ENCODE measurements around the gene CHFR.
A peak's percentile ranks its signal among the peaks of the same experiment; 100 is the strongest.
"Not testable (repeated sequence)": the region's sequence is repeated elsewhere in the genome, so short reads cannot be mapped to it uniquely, and the experiment has no call there.

The CHFR gene, protein sequence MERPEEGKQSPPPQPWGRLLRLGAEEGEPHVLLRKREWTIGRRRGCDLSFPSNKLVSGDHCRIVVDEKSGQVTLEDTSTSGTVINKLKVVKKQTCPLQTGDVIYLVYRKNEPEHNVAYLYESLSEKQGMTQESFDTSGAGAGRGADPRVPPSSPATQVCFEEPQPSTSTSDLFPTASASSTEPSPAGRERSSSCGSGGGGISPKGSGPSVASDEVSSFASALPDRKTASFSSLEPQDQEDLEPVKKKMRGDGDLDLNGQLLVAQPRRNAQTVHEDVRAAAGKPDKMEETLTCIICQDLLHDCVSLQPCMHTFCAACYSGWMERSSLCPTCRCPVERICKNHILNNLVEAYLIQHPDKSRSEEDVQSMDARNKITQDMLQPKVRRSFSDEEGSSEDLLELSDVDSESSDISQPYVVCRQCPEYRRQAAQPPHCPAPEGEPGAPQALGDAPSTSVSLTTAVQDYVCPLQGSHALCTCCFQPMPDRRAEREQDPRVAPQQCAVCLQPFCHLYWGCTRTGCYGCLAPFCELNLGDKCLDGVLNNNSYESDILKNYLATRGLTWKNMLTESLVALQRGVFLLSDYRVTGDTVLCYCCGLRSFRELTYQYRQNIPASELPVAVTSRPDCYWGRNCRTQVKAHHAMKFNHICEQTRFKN

DNA sequence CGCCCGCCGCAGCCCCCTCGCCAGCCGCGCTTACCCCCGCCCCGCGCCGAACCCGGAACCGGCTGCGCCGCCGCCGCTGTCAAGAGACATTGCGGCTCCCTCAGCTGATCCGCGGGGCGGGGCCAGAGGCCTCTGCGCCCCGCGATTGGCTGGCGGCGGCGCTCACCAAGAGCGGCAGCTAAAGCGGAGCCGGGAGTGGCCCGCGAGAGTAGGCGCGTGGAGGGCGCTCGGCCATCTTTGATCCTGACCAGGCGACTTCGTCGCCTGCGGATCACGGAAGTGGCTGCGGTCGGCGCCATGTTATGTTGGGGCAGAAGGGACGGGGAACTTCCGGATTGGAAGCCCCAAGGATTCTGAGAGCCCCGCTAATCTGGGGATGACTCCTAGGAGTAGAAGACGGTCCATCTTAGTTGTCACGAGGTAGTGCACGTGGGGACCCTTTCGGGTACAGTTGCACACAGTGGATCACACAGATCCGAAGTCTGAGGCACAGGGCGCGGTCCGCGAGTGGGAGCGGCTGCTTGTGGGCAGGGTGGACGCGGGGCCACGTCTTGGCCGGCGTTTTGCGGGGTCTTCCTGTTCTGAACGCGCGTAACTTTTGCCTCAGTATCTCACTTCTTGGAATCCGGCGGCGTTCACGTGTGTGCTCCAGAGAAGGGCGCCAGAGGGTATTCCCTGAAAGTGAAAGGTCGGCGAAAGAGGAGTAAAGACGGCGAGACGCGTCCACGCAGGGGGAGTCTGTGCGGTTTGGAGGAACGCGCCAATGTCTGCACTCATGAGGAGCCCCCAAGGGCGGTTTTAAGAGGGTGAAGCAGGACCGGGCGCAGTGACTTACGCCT lies at the start of gene CHFR:
TSS of gene CHFR (minus strand) at position 93 of the 839 bp plus-strand sequence. CDS start 277 bp downstream, outside the sequence.
- DNase-seq (ENCODE audit: low read depth), result peak; percentile 87

- not testable (repeated sequence) for DNase-seq (ENCODE audit: low read depth)
These were observed 49.5 kb upstream of the CHFR start for GRCh38 chr12:132936921-132937320.

GRCh38 chr12:132936163-132936562 lies 48.8 kb upstream of the CHFR start:
- DNase-seq (ENCODE audit: low read depth), result no peak

DNA sequence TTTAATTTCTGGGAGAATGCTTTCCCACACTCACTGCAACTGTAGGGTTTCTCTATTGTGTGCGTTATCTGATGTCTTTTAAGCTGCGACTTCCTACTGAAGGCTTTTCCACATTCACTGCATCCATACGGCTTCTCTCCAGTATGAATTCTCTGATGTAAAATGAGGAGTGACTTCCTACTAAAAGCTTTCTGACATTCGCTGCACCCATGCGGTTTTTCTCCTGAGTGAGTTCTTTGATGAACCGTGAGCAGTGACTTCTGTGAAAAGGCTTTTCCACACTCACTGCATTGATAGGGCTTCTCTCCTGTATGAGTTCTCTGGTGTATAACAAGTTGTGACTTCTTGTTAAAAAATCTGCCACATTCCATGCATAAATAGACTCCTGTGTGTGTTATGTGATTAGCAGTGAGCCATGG lies 39.0 kb upstream of the CHFR start:
- no peak for DNase-seq (ENCODE audit: low read depth)

DNA sequence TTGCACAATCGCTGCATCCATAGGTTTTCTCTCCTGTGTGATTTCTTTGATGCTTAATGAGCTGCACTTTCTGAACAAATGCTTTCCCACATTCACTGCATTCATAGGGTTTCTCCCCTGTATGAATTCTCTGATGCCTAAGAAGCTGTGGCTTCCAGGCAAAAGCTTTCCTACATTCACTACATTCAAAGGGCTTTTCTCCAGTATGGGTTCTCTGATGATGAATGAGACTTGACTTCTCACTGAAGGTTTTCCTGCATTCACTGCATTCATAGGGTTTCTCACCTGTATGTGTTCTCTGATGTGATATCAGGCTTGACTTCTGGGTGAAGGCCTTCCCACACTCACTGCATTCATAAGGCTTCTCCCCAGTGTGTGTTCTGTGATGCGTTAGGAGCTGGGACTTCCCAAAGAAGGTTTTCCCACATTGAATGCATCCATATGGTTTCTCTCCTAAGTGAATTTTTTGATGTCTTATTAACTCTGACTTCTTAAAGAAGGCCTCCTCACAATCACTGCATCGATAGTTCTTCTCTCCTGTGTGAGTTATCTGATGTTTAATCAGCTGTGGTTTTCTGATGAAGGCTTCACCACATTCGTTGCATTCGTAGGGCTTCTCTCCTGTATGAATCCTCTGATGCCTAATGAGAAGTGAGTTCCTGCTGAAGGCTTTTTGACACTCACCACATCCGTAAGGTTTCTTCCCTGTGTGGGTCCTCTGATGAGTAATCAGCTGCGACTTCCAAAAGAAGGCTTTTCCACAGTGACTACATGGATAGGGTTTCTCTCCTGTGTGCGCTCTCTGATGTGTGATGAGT lies 38.4 kb upstream of the CHFR start:
- DNase-seq (ENCODE audit: low read depth), result no peak

GRCh38 chr12:132924356-132924755 lies 37.0 kb upstream of the CHFR start:
- no peak for DNase-seq (ENCODE audit: low read depth)

DNA sequence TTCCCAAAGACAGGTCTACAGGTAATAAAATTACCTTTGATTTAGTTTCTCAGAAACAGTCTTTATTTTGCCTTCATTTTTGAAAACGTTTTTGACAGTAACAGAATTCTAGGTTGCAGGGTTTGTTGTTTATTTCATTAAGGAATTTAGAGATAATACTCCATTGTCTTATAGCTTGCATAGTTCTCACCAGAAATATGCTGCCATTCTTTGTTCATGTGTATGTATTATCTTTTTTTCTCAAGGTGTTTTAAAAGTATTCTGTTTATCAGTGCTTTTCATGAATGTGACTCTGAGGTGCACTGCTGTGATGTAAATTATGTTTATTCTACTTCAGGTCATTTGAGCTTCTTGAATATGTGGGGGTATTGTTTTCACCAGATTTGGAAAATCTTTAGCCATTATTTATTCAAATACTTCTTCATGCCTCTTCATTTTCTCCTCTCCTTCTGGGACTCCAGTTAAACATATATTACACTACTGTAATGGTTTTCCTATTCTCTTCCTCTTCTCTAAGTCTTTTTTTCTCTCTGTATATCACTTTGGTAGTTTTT lies 36.0 kb upstream of the CHFR start:
- DNase-seq (ENCODE audit: low read depth), result no peak

DNA sequence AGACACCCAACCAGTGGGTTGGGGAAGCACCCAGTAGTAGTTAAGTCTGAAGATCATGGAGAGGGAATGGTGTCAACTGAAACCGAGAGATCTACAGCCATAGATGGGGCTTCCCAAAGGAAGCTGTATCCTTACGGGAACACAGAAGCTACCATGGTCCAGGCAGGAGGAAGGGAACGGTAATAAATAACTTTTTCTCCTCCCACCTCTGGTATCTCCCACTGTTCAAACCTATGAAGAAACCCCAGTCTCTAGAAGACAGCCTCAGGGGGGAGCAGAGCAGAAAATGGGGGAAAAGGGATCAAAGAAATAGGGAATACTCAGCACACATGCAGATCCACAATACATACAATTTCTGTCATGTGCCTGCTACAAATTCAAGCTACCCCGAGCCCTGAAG lies 35.3 kb upstream of the CHFR start:
- DNase-seq (ENCODE audit: low read depth), result no peak

DNA sequence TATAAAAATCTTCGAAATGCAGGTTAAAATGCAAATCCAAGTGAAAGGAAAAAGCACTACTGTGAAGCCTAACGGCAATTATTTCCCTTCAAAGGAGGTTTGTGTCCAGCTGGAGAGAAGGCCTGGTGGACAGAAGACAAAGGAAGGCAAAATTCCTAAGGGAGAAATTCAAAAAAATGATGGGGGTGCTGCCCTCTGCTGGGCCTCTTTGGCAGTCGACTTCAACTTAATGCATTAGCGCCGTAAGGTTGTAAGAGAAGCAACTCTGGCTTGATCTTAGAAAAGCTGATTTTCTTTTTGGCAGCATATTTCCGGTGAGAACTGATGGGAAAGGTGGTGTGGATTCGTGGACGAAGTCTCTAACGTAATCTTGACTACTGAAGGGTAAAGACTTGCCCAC lies 34.3 kb upstream of the CHFR start:
- DNase-seq (ENCODE audit: low read depth), result no peak

DNA sequence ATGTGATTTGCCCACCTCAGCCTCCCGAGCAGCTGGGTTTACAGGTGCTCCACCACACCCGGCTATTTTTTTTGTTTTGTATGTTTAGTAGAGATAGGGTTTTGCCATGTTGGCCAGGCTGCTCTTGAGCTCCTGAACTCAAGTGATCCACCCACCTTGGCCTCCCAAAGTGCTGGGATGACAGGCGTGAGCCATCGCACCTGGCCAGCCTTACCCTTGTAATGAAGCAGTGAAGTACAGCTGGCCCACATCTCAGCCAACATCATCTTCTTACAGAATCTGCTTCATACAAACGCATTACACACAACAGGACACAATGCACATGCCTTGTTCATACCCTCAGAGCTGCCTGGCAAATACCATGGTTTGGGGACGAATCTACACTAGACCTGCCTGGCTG lies 31.3 kb upstream of the CHFR start:
- no peak for DNase-seq (ENCODE audit: low read depth)

DNA sequence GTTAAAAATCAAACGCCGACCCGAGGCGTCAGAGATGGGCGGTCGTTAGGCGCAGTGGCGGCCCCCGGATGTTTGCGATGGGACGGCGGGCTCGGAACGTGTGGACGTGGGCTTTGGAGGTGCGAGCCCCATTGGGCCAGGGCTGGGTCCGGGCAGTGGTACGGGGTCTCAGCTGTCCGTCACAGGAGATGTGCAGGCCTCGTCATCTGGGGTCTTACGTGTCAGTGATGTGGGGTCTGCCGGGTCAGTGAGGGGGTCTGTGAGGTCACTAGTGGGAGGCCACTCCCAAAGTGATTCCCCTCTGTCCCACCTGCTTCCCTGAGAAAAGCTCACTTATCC lies 21.6 kb upstream of the CHFR start:
- DNase-seq (ENCODE audit: low read depth), result no peak

- DNase-seq (ENCODE audit: low read depth), result peak; percentile 90
These were observed 21.0 kb upstream of the CHFR start for GRCh38 chr12:132908145-132909029.

DNA sequence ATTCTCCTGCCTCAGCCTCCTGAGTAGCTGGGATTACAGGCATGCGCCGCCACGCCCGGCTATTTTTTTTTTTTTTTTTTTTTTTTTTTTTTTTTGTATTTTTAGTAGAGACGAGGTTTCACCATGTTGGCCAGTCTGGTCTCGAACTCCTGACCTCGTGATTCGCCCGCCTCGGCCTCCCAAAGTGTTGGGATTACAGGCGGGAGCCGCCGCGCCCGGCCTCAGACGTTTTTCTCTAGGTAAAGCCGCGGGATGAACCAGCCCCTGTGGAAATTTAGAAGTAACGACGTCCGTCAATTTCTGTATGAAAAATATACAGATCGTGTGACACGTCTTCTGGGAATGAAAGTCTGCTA lies 20.4 kb upstream of the CHFR start:
- not testable (repeated sequence) for DNase-seq (ENCODE audit: low read depth)

DNA sequence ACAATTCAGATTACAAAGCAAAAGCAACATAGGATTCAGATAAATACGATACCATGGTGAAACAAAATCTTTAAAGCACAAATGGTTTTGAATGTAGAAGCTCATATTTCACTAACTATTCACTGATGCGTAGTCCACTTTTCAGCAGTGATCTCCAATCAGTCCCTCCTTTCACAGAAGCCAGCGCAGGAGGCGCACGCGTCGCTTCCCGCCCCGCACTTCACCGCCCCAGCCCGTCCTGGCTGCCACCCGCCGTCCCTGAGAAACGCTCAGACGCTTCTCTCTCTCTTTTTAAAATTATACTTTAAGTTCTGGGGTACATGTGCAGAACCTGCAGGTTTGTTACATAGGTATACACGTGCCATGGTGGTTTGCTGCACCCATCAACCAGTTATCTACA lies 19.8 kb upstream of the CHFR start:
- DNase-seq (ENCODE audit: low read depth), result no peak

- peak; percentile 85 for DNase-seq (ENCODE audit: low read depth)
These were observed 17.4 kb upstream of the CHFR start for GRCh38 chr12:132904718-132905328.

DNA sequence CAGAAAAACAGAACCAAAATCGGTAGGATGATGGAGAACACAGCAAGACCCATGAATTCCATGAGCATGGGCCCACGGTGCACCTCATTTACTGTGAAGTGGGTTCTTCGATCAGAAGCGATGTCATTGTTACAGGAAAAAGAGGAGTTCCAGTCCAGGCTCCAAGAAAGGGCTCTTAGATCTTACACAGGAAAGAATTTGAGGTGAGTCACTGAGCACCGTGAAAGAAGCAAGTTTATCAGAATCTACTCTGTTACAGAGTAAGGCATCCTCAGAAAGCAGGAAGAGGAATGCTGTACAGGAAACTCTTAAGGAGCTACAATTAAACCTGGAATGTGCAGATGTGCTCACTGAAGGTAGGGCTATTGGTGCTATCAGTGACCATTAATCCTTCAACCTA lies 11.6 kb upstream of the CHFR start:
- DNase-seq (ENCODE audit: low read depth), result no peak

- no peak for DNase-seq (ENCODE audit: low read depth)
These were observed 1.4 kb upstream of the CHFR start for GRCh38 chr12:132888852-132889251.

GRCh38 chr12:132886529-132887477 lies 602 bp downstream of the CHFR start:
- no peak for DNase-seq (ENCODE audit: low read depth)

DNA sequence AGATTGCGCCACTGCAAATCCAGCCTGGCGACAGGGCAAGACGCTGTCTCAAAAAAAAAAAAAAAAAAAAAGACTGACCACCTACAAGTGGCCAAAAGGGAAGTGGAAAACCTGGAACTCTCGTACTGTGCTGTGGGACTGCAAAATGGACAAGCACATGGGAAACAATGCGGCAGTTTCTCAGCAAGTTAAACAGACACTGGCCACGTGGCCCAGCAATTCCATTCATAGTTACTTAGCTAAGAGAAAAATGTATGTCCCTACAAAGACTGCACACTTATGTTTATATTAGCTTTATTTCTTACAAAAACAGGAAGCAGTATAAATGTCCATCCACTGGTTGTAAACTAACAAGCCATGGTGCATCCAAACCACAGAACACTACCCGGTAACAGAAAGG lies 5.6 kb downstream of the CHFR start:
- DNase-seq (ENCODE audit: low read depth), result no peak
